HG03342 (cell line): Measurements from ENCODE around the gene SAPCD1.

Experiments
- ATAC-seq: cut with Tn5 transposase; IDR thresholded peaks from one replicate; pipeline ENCODE4 v1.9.1; 2021; ENCODE audit warnings: mild to moderate bottlenecking, moderate library complexity; ENCODE audit not compliant: unreplicated experiment

Gene SAPCD1

DNA sequence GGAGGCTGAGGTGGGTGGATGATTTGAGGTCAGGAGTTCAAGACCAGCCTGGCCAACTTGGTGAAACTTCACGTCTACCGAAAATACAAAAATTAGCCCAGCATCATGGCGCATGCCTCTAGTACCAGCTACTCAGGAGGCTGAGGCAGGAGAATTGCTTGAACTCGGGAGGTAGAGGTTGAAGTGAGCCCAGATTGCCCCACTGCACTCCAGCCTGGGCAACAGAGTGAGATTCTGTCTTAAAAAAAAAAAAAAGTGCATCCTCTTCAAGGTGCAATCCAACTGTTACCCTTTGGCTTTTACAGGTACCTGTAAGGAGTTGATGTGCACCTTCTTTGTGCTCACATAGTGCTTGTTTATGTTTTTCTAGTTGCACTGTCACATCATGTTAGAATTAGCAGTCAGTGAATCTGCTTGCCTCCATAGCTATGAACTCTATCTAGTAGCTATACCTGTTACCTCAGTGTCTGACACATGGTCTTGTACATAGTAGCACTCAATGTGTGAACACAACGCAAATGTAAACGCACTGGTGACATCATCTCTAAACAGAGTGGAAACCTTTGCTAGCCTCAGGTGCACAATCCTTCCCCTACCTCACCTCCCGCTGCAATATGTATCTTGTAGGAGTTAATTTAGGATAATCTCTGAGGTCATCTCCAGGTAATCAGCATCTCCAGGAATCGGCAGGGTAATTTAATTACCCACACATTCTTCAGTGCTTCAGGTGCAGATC is 13.0 kb upstream of the SAPCD1 start:
- no peak for ATAC-seq

GRCh38 chr6:31750411-31751022 is 11.9 kb upstream of the SAPCD1 start:
- no peak for ATAC-seq

- no peak for ATAC-seq
Measured at GRCh38 chr6:31752739-31753319, 9.6 kb upstream of the SAPCD1 start.

- no peak for ATAC-seq
Measured at GRCh38 chr6:31758281-31758680, 4.2 kb upstream of the SAPCD1 start.

DNA sequence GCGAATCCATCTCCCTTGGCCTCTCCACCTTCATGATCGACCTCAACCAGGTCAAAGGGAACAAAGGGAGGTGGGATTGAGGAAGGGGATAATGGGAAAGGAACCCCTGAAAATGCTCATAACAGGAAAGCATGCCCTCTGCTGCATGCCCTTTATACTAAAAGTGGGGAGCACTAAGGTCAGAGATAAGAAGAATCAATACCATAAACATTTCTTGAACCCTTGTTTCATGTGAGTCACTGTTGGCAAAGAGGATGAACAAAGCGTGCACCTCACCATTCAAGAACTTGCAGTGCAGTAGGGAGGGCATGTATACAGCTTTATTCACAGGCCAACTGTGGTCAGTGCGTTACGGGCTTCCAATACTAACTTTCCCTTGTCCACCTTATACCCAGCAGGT is 1.7 kb upstream of the SAPCD1 start:
- ATAC-seq, result no peak

DNA sequence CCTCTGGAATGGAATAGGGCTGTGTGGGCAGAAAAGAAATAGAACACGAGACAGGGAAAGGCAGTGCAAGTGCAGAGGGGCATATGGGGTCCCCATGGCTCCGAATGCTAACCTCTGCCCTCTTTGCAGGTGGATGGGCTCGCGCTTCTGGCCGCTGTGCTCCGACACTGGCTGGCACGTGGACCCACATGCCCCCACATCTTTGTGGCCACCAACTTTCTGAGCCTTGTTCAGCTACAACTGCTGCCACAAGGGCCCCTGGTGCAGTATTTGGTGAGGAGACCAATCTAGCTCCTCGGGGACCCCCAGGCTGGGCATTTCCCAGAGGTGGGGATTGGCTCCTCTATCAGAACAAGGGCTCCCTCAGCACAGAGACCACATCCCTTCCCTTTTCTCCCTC is 1.1 kb upstream of the SAPCD1 start:
- no peak for ATAC-seq

DNA sequence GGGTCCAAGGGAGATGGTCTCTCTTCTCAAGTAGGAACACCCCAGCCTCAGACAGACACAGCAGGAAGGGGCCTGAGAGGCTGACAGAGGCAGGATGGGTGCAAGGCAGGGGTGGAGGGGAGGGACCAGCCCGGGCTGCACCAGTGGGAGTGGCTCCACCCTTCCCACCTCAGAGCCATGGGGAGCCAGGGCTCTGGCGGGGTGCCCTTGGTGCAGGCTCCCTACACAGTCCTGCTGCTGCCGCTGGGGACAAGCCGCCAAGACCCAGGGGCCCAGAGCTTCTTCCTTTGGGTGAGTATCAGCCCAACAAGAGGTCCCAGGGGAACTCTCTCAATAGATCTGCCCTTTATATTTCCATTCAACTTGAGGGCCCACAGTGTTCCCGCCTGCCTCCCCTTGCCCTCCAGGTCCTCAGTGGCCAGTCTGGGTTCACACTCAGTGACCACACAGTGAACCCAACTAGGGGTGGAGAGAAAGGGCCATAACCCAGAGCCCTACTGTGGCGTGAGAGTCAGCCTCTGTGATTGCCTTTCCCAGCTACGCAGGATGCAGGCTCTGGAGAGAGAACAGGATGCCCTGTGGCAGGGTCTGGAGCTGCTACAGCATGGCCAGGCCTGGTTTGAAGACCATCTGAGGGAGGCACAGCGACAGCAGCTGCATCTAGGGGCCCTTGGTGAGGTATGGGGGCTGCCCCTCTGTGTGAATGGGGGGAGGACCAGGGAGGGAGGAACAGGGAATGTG is 592 bp downstream of the SAPCD1 start:
- no peak for ATAC-seq

- ATAC-seq, result no peak
Measured at GRCh38 chr6:31763619-31763940, 1.1 kb downstream of the SAPCD1 start.

- ATAC-seq, result no peak
Measured at GRCh38 chr6:31764198-31764597, 1.7 kb downstream of the SAPCD1 start.

GRCh38 chr6:31765559-31765909 is 3.1 kb downstream of the SAPCD1 start:
- ATAC-seq, result no peak

- no peak for ATAC-seq
Measured at GRCh38 chr6:31765910-31766794, 3.7 kb downstream of the SAPCD1 start.

GRCh38 chr6:31767096-31767645 is 4.7 kb downstream of the SAPCD1 start:
- no peak for ATAC-seq

GRCh38 chr6:31768363-31769257 is 6.2 kb downstream of the SAPCD1 start:
- ATAC-seq, result no peak

GRCh38 chr6:31769684-31770371 is 7.4 kb downstream of the SAPCD1 start:
- ATAC-seq, result no peak

DNA sequence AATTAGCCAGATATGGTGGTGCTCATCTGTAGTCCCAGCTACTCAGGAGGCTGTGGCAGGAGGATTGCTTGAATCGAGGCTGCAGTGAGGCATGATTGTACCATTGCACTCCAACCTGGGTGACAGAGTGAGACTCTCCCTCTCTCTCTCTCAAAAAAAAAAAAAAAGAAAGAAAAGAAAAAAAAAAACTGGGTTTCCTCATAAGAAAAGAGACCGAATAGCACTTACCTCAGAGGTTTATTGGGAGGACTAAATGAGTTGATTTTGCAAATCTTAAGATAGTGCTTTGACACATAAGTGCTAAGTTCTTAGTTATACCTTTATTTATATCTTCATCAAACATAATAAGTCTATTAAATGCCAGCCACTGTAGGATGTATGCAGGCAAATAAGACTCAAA is 8.4 kb downstream of the SAPCD1 start:
- no peak for ATAC-seq

DNA sequence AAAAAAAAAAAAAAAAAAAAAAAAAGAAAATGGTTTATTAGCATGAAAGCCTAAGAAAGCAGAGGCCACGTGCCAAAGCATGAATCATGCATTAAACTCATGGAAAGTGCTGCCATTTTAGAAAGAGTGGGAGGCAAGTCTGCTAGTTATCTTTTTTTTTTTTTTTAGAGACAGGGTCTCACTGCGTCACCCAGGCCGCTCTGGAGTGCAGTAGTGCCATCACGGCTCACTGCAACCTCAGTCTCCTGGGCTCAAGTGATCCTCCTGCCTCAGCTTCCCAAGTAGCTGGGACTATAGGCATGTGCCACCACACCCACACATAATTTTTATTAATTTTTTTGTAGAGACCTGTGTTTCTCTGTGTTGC is 9.5 kb downstream of the SAPCD1 start:
- ATAC-seq, result no peak

- no peak for ATAC-seq
Measured at GRCh38 chr6:31775184-31775583, 12.7 kb downstream of the SAPCD1 start.

GRCh38 chr6:31775633-31776484 is 13.4 kb downstream of the SAPCD1 start:
- no peak for ATAC-seq
